SK-N-SH treated with all-trans-retinoic acid at 6 μM for 48 hours (cell line): ENCODE results near the gene PEMT.

Experiments
- ATAC-seq: fragments of 200-7000 bp; cut with Tn5 transposase; 3 replicates; pipeline ENCODE4 v1.9.1; 2020; ENCODE audit warnings: mild to moderate bottlenecking, moderate library complexity
- ARNTL ChIP-seq: fragments of 450-650 bp; formaldehyde crosslinking; IDR thresholded peaks from 2 replicates; pipeline ENCODE4 v1.5.0; 2020; ENCODE audit warnings: low read depth, mild to moderate bottlenecking, moderate library complexity, borderline replicate concordance
- CREB5 ChIP-seq: fragments of 250-450 bp; sonication (Bioruptor Pico); IDR thresholded peaks from 2 replicates; pipeline ENCODE4 v1.5.1; 2020; ENCODE audit warnings: low read depth, mild to moderate bottlenecking, moderate library complexity
- CSDC2 ChIP-seq: fragments of 250-450 bp; sonication (Bioruptor Pico); IDR thresholded peaks from 2 replicates; pipeline ENCODE4 v1.5.0; 2020; ENCODE audit warnings: mild to moderate bottlenecking, moderate library complexity
- CSRNP3 ChIP-seq: fragments of 250-450 bp; sonication (Bioruptor Pico); IDR thresholded peaks from 2 replicates; pipeline ENCODE4 v1.5.1; 2021; ENCODE audit warnings: mild to moderate bottlenecking, moderate library complexity
- ESRRG ChIP-seq: fragments of 250-450 bp; sonication (Bioruptor Pico); IDR thresholded peaks from 2 replicates; pipeline ENCODE4 v1.6.1; 2021; ENCODE audit warnings: mild to moderate bottlenecking
- GLIS3 ChIP-seq: fragments of 250-450 bp; sonication (Bioruptor Pico); IDR thresholded peaks from 2 replicates; pipeline ENCODE4 v1.5.0; 2020; ENCODE audit warnings: mild to moderate bottlenecking, moderate library complexity
- ISL1 ChIP-seq: fragments of 250-450 bp; sonication (Bioruptor Pico); IDR thresholded peaks from 2 replicates; pipeline ENCODE4 v2.1.2; 2022; ENCODE audit warnings: mild to moderate bottlenecking, moderate library complexity
- OSR1 ChIP-seq: fragments of 250-450 bp; sonication (Bioruptor Pico); IDR thresholded peaks from 2 replicates; pipeline ENCODE4 v1.8.0; 2022; ENCODE audit warnings: moderate library complexity, mild to moderate bottlenecking, inconsistent platforms
- PPARA ChIP-seq: fragments of 250-450 bp; sonication (Bioruptor Pico); IDR thresholded peaks from 2 replicates; pipeline ENCODE4 v1.5.0; 2020; ENCODE audit warnings: mild to moderate bottlenecking, borderline replicate concordance
- RARB ChIP-seq: fragments of 250-450 bp; sonication (Bioruptor Pico); IDR thresholded peaks from 2 replicates; pipeline ENCODE4 v1.8.0; 2021; ENCODE audit warnings: mild to moderate bottlenecking, moderate library complexity
- SNAI2 ChIP-seq: fragments of 250-450 bp; sonication (Bioruptor Pico); IDR thresholded peaks from 2 replicates; pipeline ENCODE4 v1.5.0; 2020; ENCODE audit warnings: mild to moderate bottlenecking, moderate library complexity
- TOX ChIP-seq: fragments of 250-450 bp; sonication (Bioruptor Pico); IDR thresholded peaks from 2 replicates; pipeline ENCODE4 v1.8.0; 2021; ENCODE audit warnings: mild to moderate bottlenecking, moderate library complexity, borderline replicate concordance
- TSHZ2 ChIP-seq: fragments of 250-450 bp; sonication (Bioruptor Pico); IDR thresholded peaks from 2 replicates; pipeline ENCODE4 v1.5.0; 2020; ENCODE audit warnings: mild to moderate bottlenecking, moderate library complexity
- ZC3H10 ChIP-seq: fragments of 250-450 bp; sonication (Bioruptor Pico); IDR thresholded peaks from 2 replicates; pipeline ENCODE4 v1.5.1; 2021; ENCODE audit warnings: mild to moderate bottlenecking, moderate library complexity
- ZFP3 ChIP-seq: fragments of 250-450 bp; sonication (Bioruptor Pico); IDR thresholded peaks from 2 replicates; pipeline ENCODE4 v1.5.0; 2020; ENCODE audit warnings: mild to moderate bottlenecking, moderate library complexity
- ZFP30 ChIP-seq: fragments of 450-650 bp; formaldehyde crosslinking; IDR thresholded peaks from 2 replicates; pipeline ENCODE4 v1.5.0; 2022; ENCODE audit warnings: mild to moderate bottlenecking, moderate library complexity
- ZNF565 ChIP-seq: fragments of 450-650 bp; formaldehyde crosslinking; conservative IDR thresholded peaks from 2 replicates; pipeline ENCODE4 v1.5.0; 2020; ENCODE audit warnings: low read depth, mild to moderate bottlenecking, moderate library complexity
- ZNF70 ChIP-seq: fragments of 450-650 bp; formaldehyde crosslinking; IDR thresholded peaks from 2 replicates; pipeline ENCODE4 v1.5.0; 2020; ENCODE audit warnings: mild to moderate bottlenecking, moderate library complexity
- TF ChIP-seq, protein P1 (sequence below): fragments of 250-450 bp; sonication (Bioruptor Pico); IDR thresholded peaks from 2 replicates; pipeline ENCODE4 v1.8.0; 2020; ENCODE audit warnings: mild to moderate bottlenecking, moderate library complexity, borderline replicate concordance
- TF ChIP-seq, protein P2 (sequence below): fragments of 250-450 bp; sonication (Bioruptor Pico); IDR thresholded peaks from 2 replicates; pipeline ENCODE4 v1.8.0; 2021; ENCODE audit warnings: low read depth, mild to moderate bottlenecking, moderate library complexity, borderline replicate concordance

Gene PEMT

GRCh38 chr17:17510456-17511292 lies 80.8 kb downstream of the PEMT start:
- ATAC-seq, result no peak

DNA sequence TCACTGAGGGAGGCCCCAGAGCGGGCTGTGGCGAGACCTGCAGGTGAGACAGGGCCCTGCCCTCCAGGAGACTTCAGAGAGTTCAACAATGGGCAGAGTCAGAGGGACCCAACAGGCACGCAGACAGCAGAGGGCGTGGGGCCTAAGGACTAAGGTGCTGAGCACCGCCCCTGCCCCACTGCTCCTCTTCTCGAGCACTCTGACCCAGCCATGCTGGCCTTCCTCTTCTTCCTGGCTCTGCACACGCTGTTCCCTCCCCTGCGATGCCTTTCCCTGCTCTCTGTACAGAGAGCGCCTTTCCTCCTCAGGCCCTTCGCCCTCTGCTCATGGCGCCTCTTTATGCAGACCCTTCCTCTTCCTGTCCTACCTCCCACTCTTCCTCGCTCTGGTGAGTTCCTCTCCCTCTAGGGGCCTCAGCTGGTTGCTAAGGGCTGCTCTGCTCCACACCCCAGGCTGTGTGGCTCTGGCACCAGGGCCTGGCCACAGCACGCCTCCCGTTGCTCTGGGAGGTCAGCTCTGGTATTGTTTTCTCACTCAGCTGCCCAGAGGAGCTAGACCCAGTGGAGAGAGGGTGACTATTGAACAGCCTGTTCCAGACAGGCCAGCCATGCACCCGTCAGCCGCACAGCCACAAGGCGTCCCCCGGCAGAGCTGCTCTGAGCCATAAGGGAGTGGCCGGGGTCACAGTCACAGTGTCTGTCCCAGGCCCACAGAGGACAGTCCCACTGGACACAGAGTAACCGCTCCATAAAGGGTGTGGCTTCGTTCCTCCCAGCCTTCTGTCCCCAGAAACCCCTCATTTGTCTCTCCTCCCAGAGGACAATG lies 81.7 kb downstream of the PEMT start:
- no peak for ATAC-seq
- TF ChIP-seq PPARA (CRISPR knock-in tag), result no peak
- TF ChIP-seq CSDC2 (CRISPR knock-in tag), result no peak
- no peak for TF ChIP-seq CSRNP3 (CRISPR knock-in tag)
- TF ChIP-seq ZNF565 (CRISPR knock-in tag), result no peak
- TF ChIP-seq, protein P1, sequence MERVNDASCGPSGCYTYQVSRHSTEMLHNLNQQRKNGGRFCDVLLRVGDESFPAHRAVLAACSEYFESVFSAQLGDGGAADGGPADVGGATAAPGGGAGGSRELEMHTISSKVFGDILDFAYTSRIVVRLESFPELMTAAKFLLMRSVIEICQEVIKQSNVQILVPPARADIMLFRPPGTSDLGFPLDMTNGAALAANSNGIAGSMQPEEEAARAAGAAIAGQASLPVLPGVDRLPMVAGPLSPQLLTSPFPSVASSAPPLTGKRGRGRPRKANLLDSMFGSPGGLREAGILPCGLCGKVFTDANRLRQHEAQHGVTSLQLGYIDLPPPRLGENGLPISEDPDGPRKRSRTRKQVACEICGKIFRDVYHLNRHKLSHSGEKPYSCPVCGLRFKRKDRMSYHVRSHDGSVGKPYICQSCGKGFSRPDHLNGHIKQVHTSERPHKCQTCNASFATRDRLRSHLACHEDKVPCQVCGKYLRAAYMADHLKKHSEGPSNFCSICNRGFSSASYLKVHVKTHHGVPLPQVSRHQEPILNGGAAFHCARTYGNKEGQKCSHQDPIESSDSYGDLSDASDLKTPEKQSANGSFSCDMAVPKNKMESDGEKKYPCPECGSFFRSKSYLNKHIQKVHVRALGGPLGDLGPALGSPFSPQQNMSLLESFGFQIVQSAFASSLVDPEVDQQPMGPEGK, result no peak
- no peak for TF ChIP-seq OSR1 (CRISPR knock-in tag)
- TF ChIP-seq TSHZ2 (CRISPR knock-in tag), result no peak
- TF ChIP-seq, protein P2, sequence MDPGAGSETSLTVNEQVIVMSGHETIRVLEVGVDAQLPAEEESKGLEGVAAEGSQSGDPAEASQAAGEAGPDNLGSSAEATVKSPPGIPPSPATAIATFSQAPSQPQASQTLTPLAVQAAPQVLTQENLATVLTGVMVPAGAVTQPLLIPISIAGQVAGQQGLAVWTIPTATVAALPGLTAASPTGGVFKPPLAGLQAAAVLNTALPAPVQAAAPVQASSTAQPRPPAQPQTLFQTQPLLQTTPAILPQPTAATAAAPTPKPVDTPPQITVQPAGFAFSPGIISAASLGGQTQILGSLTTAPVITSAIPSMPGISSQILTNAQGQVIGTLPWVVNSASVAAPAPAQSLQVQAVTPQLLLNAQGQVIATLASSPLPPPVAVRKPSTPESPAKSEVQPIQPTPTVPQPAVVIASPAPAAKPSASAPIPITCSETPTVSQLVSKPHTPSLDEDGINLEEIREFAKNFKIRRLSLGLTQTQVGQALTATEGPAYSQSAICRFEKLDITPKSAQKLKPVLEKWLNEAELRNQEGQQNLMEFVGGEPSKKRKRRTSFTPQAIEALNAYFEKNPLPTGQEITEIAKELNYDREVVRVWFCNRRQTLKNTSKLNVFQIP (CRISPR knock-in tag), result no peak
- no peak for TF ChIP-seq RARB (CRISPR knock-in tag)
- no peak for TF ChIP-seq ZC3H10 (CRISPR knock-in tag)
- TF ChIP-seq, all 23 proteins: peak for 0

More at GRCh38 chr17:17510456-17511292, 80.8 kb downstream of the PEMT start:
- TF ChIP-seq ZNF70 (no peak), TOX (CRISPR knock-in tag) (no peak), ISL1 (CRISPR knock-in tag) (no peak), RARB (CRISPR knock-in tag) (no peak), CREB5 (no peak), GLIS3 (CRISPR knock-in tag) (no peak), ZFP3 (CRISPR knock-in tag) (no peak), ESRRG (CRISPR knock-in tag) (no peak), CSDC2 (CRISPR knock-in tag) (no peak), CSRNP3 (CRISPR knock-in tag) (no peak), SNAI2 (CRISPR knock-in tag) (no peak), ZC3H10 (CRISPR knock-in tag) (no peak), ARNTL (CRISPR knock-in tag) (no peak), ZNF565 (CRISPR knock-in tag) (no peak), ZFP30 (CRISPR knock-in tag) (no peak), OSR1 (CRISPR knock-in tag) (no peak)
- TF ChIP-seq, protein P1, result no peak
- TF ChIP-seq, protein P2 (CRISPR knock-in tag), result no peak
